Esophagus (tissue), 2 donors: ENCODE data around the gene NTNG1. TPM values are rescaled to one million over a fixed set of nuclear protein-coding genes. Genes with fewer than 3 reads are reported as not detected.
"Not testable (repeated sequence)": the region's sequence is repeated elsewhere in the genome, so short reads cannot be mapped to it uniquely, and the experiment has no call there.

Experiments used
- H3K27ac ChIP-seq, 2 donors: one replicate each; pipeline ENCODE4 v1.5.1; 2013; ENCODE audit warnings: low read depth in 2 of 2, mild to moderate bottlenecking in 2 of 2, inconsistent platforms in 1 of 2, low read length in 1 of 2, moderate library complexity in 1 of 2
- H3K27me3 ChIP-seq, 2 donors: one replicate each; pipeline ENCODE4 v1.6.1; 2013; ENCODE audit warnings: low read length in 2 of 2, control low read depth in 1 of 2, mild to moderate bottlenecking in 1 of 2; ENCODE audit not compliant: insufficient read depth in 2 of 2, control insufficient read depth in 1 of 2
- H3K36me3 ChIP-seq, 2 donors: one replicate each; pipeline ENCODE4 v1.6.1; 2013; ENCODE audit warnings: low read length in 1 of 2; ENCODE audit not compliant: control insufficient read depth in 2 of 2, insufficient read depth in 2 of 2
- H3K4me1 ChIP-seq, 2 donors: one replicate each; pipeline ENCODE4 v1.6.1; 2013; ENCODE audit warnings: low read length in 1 of 2; ENCODE audit not compliant: control insufficient read depth in 2 of 2, insufficient read depth in 2 of 2
- H3K4me3 ChIP-seq, 2 donors: one replicate each; pipeline ENCODE4 v1.5.1; 2013; ENCODE audit warnings: low read length in 2 of 2, mild to moderate bottlenecking in 2 of 2, low read depth in 1 of 2, moderate library complexity in 1 of 2
- H3K9me3 ChIP-seq, 2 donors: one replicate each; pipeline ENCODE4 v1.6.1; 2013; ENCODE audit warnings: mild to moderate bottlenecking in 2 of 2, low read depth in 1 of 2, low read length in 1 of 2, moderate library complexity in 1 of 2; ENCODE audit not compliant: control insufficient read depth in 2 of 2, insufficient read depth in 1 of 2
- whole genome bisulfite sequencing, 2 donors: extraction: QIAGEN DNeasy Blood & Tissue Kit; methylation state at CpG; one replicate each; pipeline ENCODE4 v1.1.7; 2013; 5-methylcytosine and 5-hydroxymethylcytosine counted together
- polyA plus RNA-seq, 2 donors: library from polyadenylated mRNA; stranded (reverse); fragments of 200-250 nt; gene quantifications; one replicate each; pipeline ENCODE4 v1.2.3, GENCODE V29; 2013
- donor health status: healthy with polysubstance abuse.
- donor health status: Bipolar disorder and iron deficiency.

Gene NTNG1
- polyA plus RNA-seq = under 1 TPM in 1 of 2 donors, not detected in 1; 0.05 TPM

GRCh38 chr1:107140703-107141490, at the start of gene NTNG1:
NTNG1 (plus strand) TSS chr1:107141039.
- Histone ChIP-seq H3K9me3 (no peaks in the 10 kb centered on the region), H3K36me3 (no peaks in the 10 kb centered on the region), H3K4me1 (peaks cover 4 to 10% of the 10 kb centered on the region in 2 donors), H3K27ac (no peak within 1 kb of the TSS), H3K27me3 (peaks cover 0 to 2% of the 10 kb centered on the region in 2 donors), H3K4me3 (peak within 1 kb of the TSS; percentile 40 to 60)
- WGBS, 2 donors = 1% methylated on average over 55 to 79 of the region's 79 CpGs

DNA sequence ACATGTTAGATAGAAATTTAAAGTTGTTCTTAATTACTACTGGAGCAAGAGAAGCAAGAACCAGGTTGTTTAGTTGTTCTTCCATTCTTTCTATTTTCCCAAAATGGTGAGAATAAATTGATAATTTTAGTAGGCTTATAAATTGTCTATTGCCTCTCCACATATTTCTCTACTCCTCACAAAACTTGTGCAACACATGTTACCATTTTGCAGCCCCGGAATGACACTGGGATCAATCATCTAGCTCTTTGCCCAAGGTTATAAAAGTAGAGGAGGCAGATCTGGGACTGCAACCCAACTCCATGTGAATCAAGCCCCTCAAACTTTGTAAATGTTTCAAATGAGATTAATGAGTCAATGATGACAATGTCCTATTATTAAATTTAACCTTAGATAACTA, 49.4 kb upstream of the NTNG1 start:
- Histone ChIP-seq H3K9me3 (no peaks in the 10 kb centered on the region), H3K4me3 (no peak overlapping the region), H3K36me3 (no peaks in the 10 kb centered on the region), H3K4me1 (no peaks in the 10 kb centered on the region), H3K27ac (no peak overlapping the region), H3K27me3 (no peaks in the 10 kb centered on the region)
- WGBS, 2 donors = 84 to 89% methylated on average over 1 of the region's 1 CpG

DNA sequence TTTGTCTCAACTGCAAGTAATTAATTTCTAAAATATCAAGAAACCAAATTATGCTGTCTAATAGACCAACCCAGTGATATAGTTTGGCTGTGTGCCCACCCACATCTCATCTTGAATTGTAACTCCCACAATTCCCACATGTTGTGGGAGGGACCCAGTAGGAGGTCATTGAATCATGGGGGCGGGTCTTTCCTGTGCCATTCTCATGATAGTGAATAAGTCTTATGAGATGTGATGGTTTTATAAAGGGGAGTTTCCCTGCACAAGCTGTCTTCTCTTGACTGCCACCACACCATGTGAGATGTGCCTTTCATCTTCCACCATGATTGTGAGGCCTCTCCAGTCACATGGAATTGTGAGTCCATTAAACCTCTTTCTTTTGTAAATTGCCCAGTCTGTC, 47.4 kb upstream of the NTNG1 start:
- 82 to 89% methylated on average over 1 of the region's 1 CpG for WGBS, 2 donors
- not testable (repeated sequence) for H3K4me3 ChIP-seq, H3K9me3 ChIP-seq, H3K36me3 ChIP-seq, H3K27ac ChIP-seq, H3K4me1 ChIP-seq, H3K27me3 ChIP-seq

DNA sequence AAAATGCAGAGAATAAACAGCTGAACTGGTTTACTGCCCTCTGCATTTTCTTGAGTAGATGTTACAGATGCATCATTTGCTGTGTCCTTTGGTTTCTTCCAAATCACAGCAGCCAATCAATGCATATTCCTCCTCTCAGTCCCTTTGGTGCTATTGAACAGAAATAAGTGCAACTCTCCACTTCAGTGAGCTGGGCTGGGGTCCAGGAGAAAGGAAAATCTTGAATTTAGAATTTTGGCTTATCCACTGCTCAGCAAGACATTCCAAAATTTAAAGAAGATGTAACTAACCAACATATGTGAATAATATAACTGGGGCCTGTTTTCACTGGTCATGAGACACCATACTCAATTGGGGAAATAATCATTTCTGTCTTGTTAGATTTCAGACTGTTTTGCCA, 45.2 kb upstream of the NTNG1 start:
- Histone ChIP-seq H3K4me3 (no peak overlapping the region), H3K4me1 (no peaks in the 10 kb centered on the region), H3K27ac (no peak overlapping the region), H3K36me3 (no peaks in the 10 kb centered on the region), H3K9me3 (no peaks in the 10 kb centered on the region), H3K27me3 (no peaks in the 10 kb centered on the region)

DNA sequence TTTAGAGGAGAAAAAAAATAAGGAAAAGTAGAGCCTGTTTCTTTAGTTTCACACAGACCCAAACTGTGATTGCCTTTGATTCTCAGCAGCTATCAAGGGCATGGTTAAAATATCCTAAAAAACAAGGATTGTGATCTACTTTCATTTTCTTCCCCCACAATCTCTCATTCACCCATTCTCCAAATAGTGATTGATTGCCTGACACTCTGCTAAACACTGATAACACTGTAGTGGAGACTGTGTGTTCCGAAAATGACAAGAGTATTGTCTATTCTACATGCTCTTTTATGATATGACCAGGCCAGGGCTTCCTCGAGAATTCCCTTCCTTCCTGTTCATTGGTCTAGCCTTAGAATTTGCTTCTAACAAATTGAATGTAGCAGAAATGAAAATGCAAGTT, 44.1 kb upstream of the NTNG1 start:
- H3K9me3 ChIP-seq = no peaks in the 10 kb centered on the region
- no peak overlapping the region for H3K4me3 ChIP-seq
- no peaks in the 10 kb centered on the region for H3K36me3 ChIP-seq
- no peak overlapping the region for H3K27ac ChIP-seq
- WGBS, 2 donors = 37 to 43% methylated on average over 2 of the region's 2 CpGs
- no peaks in the 10 kb centered on the region for H3K4me1 ChIP-seq
- no peaks in the 10 kb centered on the region for H3K27me3 ChIP-seq

- no peaks in the 10 kb centered on the region for H3K4me1 ChIP-seq
Observed at GRCh38 chr1:107098961-107099360, 41.9 kb upstream of the NTNG1 start.

GRCh38 chr1:107100331-107100984, 40.4 kb upstream of the NTNG1 start:
- 82 to 85% methylated on average over 3 of the region's 3 CpGs for WGBS, 2 donors
- no peak overlapping the region for H3K27ac ChIP-seq

More at GRCh38 chr1:107098961-107099360, 41.9 kb upstream of the NTNG1 start:
- Histone ChIP-seq H3K36me3 (no peaks in the 10 kb centered on the region), H3K4me3 (no peak overlapping the region), H3K27ac (no peak overlapping the region), H3K27me3 (no peaks in the 10 kb centered on the region), H3K9me3 (no peaks in the 10 kb centered on the region)
- WGBS, 2 donors = 78 to 84% methylated on average over 3 of the region's 3 CpGs

DNA sequence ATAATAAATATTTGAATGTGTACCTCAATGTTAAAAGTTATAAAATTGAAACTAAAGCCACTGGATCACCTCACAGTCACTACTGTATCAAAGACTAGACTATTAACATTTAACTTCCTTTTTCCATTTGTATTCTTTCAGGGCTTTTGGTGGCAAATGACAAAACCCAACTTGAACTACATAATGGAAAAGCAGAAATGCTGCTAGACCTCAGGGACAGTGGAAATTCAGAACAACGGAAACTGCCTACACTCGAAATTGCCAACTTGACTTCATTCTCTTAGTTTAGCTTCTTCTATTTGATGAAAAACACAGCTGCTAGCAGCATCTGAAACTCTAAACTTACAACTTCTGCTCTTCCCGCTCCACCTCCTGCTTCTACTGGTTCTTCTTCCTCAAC, 34.9 kb upstream of the NTNG1 start:
- Histone ChIP-seq H3K4me1 (no peaks in the 10 kb centered on the region), H3K36me3 (no peaks in the 10 kb centered on the region), H3K9me3 (no peaks in the 10 kb centered on the region), H3K4me3 (no peak overlapping the region), H3K27me3 (no peaks in the 10 kb centered on the region), H3K27ac (no peak overlapping the region)
- WGBS, 2 donors = 86 to 87% methylated on average over 3 of the region's 3 CpGs

More at GRCh38 chr1:107100331-107100984, 40.4 kb upstream of the NTNG1 start:
- no peaks in the 10 kb centered on the region for H3K27me3 ChIP-seq
- no peak overlapping the region for H3K4me3 ChIP-seq
- H3K4me1 ChIP-seq = no peaks in the 10 kb centered on the region
- no peaks in the 10 kb centered on the region for H3K9me3 ChIP-seq
- no peaks in the 10 kb centered on the region for H3K36me3 ChIP-seq

GRCh38 chr1:107110326-107110725, 30.5 kb upstream of the NTNG1 start:
- 42 to 46% methylated on average over 4 of the region's 4 CpGs for WGBS, 2 donors
- Histone ChIP-seq H3K4me3 (no peak overlapping the region), H3K27ac (no peak overlapping the region), H3K4me1 (no peaks in the 10 kb centered on the region), H3K9me3 (no peaks in the 10 kb centered on the region), H3K36me3 (no peaks in the 10 kb centered on the region), H3K27me3 (no peaks in the 10 kb centered on the region)

GRCh38 chr1:107116306-107116790, 24.5 kb upstream of the NTNG1 start:
- H3K9me3 ChIP-seq = no peaks in the 10 kb centered on the region
- no peak overlapping the region for H3K27ac ChIP-seq
- no peaks in the 10 kb centered on the region for H3K36me3 ChIP-seq
- H3K4me1 ChIP-seq = no peaks in the 10 kb centered on the region
- no peaks in the 10 kb centered on the region for H3K27me3 ChIP-seq
- no peak overlapping the region for H3K4me3 ChIP-seq
